Bronchial epithelial cell (primary cell): ENCODE measurements around the gene PKN3. TPM values are rescaled to one million over a fixed set of nuclear protein-coding genes. Genes with fewer than 3 reads are reported as not detected.

Experiments used
- DNase-seq: peaks from one replicate; pipeline ENCODE4 v3.0.0-alpha.2; 2010; ENCODE audit warnings: low read depth
- FAIRE-seq: peaks from 2 replicates; lab custom pipeline; 2011; peaks lifted over from hg19 to GRCh38; lab: Jason Lieb, UNC
- H3K27me3 ChIP-seq: 2 replicates; pipeline ENCODE4 v1.5.1; 2011; ENCODE audit warnings: low read length; ENCODE audit not compliant: control insufficient read depth, insufficient read depth
- H3K36me3 ChIP-seq: 2 replicates; pipeline ENCODE4 v1.5.1; 2011; ENCODE audit warnings: low read length; ENCODE audit not compliant: control insufficient read depth, insufficient read depth
- H3K4me3 ChIP-seq: 2 replicates; pipeline ENCODE4 v1.5.1; 2011; ENCODE audit warnings: mild to moderate bottlenecking, low read depth, low read length, control low read depth
- total RNA-seq: library from RNA; depleted of rRNA; stranded (reverse); fragments of >200 nt; gene quantifications from 2 replicates; pipeline ENCODE4 v1.2.1, GENCODE V29; 2014
- TF ChIP-seq, protein P1 (sequence below): IDR thresholded peaks from 2 replicates; pipeline ENCODE4 v1.5.1; 2011; ENCODE audit warnings: mild to moderate bottlenecking, moderate library complexity, low read length, control low read depth, inconsistent platforms; ENCODE audit not compliant: insufficient read depth, severe bottlenecking

The PKN3 gene
- total RNA-seq, 1 donor from 2014 or later, result 2.1 TPM

DNA sequence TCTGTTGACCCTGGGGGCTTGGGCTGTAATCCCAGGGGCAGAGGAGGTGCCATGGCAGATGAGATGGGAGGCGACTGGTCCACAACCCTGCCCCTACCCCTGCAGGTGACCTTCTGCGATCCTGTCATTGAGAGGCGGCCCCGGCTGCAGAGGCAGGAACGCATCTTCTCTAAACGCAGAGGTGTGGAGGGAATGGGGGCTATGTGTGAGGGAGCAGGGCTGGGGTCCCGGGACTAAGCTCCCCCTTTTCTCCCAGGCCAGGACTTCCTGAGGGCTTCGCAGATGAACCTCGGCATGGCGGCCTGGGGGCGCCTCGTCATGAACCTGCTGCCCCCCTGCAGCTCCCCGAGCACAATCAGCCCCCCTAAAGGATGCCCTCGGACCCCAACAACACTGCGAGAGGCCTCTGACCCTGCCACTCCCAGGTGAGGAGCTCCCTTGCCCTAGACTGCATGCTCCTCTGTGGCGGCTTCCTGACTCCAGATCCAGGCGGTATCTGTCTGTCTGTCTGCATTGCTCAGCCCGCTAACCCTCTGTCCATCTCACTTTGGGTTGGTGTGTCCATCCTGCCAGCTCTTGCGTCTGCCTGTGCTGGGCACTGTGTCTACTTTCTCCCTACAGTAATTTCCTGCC lies 11.8 kb downstream of the PKN3 start:
- Histone ChIP-seq H3K4me3 (no peak overlapping the region), H3K36me3 (no peaks in the 10 kb centered on the region), H3K27me3 (no peaks in the 10 kb centered on the region)
- TF ChIP-seq, protein P1, sequence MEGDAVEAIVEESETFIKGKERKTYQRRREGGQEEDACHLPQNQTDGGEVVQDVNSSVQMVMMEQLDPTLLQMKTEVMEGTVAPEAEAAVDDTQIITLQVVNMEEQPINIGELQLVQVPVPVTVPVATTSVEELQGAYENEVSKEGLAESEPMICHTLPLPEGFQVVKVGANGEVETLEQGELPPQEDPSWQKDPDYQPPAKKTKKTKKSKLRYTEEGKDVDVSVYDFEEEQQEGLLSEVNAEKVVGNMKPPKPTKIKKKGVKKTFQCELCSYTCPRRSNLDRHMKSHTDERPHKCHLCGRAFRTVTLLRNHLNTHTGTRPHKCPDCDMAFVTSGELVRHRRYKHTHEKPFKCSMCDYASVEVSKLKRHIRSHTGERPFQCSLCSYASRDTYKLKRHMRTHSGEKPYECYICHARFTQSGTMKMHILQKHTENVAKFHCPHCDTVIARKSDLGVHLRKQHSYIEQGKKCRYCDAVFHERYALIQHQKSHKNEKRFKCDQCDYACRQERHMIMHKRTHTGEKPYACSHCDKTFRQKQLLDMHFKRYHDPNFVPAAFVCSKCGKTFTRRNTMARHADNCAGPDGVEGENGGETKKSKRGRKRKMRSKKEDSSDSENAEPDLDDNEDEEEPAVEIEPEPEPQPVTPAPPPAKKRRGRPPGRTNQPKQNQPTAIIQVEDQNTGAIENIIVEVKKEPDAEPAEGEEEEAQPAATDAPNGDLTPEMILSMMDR, result no peak
- FAIRE-seq (no peak), DNase-seq (no peak)

- Histone ChIP-seq H3K36me3 (no peaks in the 10 kb centered on the region), H3K27me3 (no peaks in the 10 kb centered on the region), H3K4me3 (no peak overlapping the region)
- FAIRE-seq, result no peak
- DNase-seq, result no peak
- TF ChIP-seq, protein P1, result no peak
Measured at GRCh38 chr9:128714586-128715435, 12.5 kb downstream of the PKN3 start.

DNA sequence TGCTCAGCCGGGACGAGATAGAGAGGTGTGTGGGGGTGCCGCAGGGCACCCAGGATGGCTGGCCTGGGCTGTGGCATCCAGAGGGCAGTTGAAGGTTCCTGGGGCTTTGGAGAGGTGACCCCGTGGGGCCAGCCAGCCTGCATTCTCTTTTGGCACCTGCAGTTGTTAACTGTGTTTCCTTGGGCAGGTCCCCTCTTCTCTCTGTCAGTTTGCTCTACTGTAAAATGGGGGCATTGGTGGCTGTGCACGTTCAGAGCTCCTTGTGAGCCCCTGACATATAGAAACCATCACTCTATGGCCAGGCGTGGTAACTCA lies 13.1 kb downstream of the PKN3 start:
- H3K27me3 ChIP-seq, result no peaks in the 10 kb centered on the region
- H3K4me3 ChIP-seq, result no peak overlapping the region
- TF ChIP-seq, protein P1, result no peak
- no peak for DNase-seq
- no peaks in the 10 kb centered on the region for H3K36me3 ChIP-seq
- no peak for FAIRE-seq

GRCh38 chr9:128716581-128717254 lies 14.4 kb downstream of the PKN3 start:
- no peak for DNase-seq
- TF ChIP-seq, protein P1, result no peak
- Histone ChIP-seq H3K36me3 (peaks cover 4% of the 10 kb centered on the region), H3K4me3 (no peak overlapping the region), H3K27me3 (no peaks in the 10 kb centered on the region)
- FAIRE-seq, result no peak

- H3K36me3 ChIP-seq, result peaks cover 6% of the 10 kb centered on the region
- TF ChIP-seq, protein P1, result no peak
- FAIRE-seq, result no peak
Measured at GRCh38 chr9:128718047-128718446, 15.7 kb downstream of the PKN3 start.

More at GRCh38 chr9:128718047-128718446, 15.7 kb downstream of the PKN3 start:
- DNase-seq, result no peak
- Histone ChIP-seq H3K4me3 (no peak overlapping the region), H3K27me3 (no peaks in the 10 kb centered on the region)
